Measurements from ENCODE around the gene SH3PXD2B.

DNA sequence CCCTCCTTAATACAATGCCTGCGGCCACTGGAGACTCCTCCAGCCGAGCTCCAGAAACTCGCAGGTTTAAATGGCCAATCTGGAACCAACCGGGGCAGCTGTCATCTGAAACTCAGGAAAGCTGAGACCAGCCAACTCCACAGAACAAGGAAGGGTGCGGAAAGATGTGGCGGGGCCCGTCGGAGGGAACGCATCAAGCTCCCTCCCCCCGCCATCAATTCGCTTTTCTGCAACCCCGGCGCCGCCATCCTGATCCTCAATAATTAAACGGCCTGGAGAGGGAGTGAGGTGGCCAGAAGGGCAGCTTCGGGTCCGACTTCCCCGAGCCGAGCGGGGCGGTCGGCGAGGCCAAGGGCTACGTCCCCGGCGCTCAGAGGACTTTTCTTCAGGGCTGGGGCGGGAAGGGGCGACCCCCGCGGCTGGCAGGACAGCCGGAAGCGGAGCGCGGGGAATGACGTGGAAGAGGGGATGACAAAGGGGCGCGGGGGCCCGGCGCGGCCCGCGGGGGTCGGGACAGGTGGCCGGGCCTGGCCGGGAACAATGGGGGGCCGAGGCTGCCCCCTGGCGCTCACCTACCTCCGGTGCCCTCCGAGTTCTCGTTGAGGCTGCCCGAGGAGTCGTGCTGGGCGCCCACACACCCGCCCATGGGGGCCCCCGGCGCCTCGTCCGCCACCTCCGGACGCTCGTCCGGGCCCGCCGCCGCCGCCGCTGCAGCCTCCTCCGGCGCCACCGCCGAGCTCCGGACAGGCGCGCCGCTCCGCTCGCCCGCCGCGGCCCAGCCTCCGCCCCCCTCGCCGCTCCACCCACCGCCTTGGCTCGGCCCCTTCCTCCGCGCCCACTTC lies 171.1 kb downstream of the SH3PXD2B start, which contains the start of gene UBTD2:
- TF ChIP-seq, protein P1, sequence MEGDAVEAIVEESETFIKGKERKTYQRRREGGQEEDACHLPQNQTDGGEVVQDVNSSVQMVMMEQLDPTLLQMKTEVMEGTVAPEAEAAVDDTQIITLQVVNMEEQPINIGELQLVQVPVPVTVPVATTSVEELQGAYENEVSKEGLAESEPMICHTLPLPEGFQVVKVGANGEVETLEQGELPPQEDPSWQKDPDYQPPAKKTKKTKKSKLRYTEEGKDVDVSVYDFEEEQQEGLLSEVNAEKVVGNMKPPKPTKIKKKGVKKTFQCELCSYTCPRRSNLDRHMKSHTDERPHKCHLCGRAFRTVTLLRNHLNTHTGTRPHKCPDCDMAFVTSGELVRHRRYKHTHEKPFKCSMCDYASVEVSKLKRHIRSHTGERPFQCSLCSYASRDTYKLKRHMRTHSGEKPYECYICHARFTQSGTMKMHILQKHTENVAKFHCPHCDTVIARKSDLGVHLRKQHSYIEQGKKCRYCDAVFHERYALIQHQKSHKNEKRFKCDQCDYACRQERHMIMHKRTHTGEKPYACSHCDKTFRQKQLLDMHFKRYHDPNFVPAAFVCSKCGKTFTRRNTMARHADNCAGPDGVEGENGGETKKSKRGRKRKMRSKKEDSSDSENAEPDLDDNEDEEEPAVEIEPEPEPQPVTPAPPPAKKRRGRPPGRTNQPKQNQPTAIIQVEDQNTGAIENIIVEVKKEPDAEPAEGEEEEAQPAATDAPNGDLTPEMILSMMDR (IDR thresholded peaks at IDR 0.05 in 2 of 3, conservative IDR thresholded peaks at IDR 0.05 in 1 of 3; ENCODE audit: borderline replicate concordance in 1 of 3, insufficient read depth in 1 of 3, low read depth in 2 of 3, low read length in 2 of 3): peak in 1 of 3 experiments; percentile 57; a peak in 4 of 6 replicates
- TF ChIP-seq EZH2 (IDR thresholded peaks at IDR 0.05): no peak

All from HCT116 (cell line).